Measurements from ENCODE around the gene ACOX1. TPM values are rescaled to one million over a fixed set of nuclear protein-coding genes. Genes with fewer than 3 reads are reported as not detected.

Gene ACOX1
- total RNA-seq (10 to 100 TPM; 20.1 to 53.0 (median 41.1) TPM), polyA plus RNA-seq (10 to 100 TPM; 10.6 to 24.6 TPM)
- long read RNA-seq, donor 1, full-length matches to known transcripts = 37 of 63 reads
- long read RNA-seq, donor 1, partial matches to known transcripts = 13 of 63 reads
- long read RNA-seq, donor 1, other reads (novel, unspliced or antisense) = 13 of 63 reads
- long read RNA-seq, donor 2, full-length matches to known transcripts = 4 of 17 reads
- long read RNA-seq, donor 2, partial matches to known transcripts = 13 of 17 reads
- long read RNA-seq, donor 2, other reads (novel, unspliced or antisense) = 0 of 17 reads
- long read RNA-seq, donor 3, full-length matches to known transcripts = 43 of 70 reads
- long read RNA-seq, donor 3, partial matches to known transcripts = 2 of 70 reads
- long read RNA-seq, donor 3, other reads (novel, unspliced or antisense) = 25 of 70 reads

- H3K4me3 ChIP-seq = peak within 1 kb of the TSS; percentile 74
- peak within 1 kb of the TSS; percentile 93 to 98 for H3K27ac ChIP-seq
- no peaks in the 10 kb centered on the region for H3K36me3 ChIP-seq
- no peaks in the 10 kb centered on the region for H3K27me3 ChIP-seq
- TF ChIP-seq CTCF (IDR thresholded peaks at IDR 0.05) = peak; percentile 26 to 69 (median 63)
- no peak for TF ChIP-seq EP300 (IDR thresholded peaks at IDR 0.05)
- peak; percentile 90 for TF ChIP-seq POLR2A (IDR thresholded peaks at IDR 0.05)
- 0 to 1% (median 0%) methylated on average over 66 to 72 of the region's 72 CpGs for WGBS, 3 donors
- no peaks in the 10 kb centered on the region for H3K9me3 ChIP-seq
- peaks cover 1% of the 10 kb centered on the region for H3K4me1 ChIP-seq (ENCODE audit: insufficient read depth)
- intact Hi-C loops (cut with DNase I) = loop anchor here in 2 of 4 donors (2.0 to 5.0 kb wide), 2 partner anchors 37 to 74 kb away; partner anchors contain the start of genes FBF1 (in 1 of the 2) and MRPL38 (in 1 of the 2)
- peak; percentile 97 to 98 (median 98) for DNase-seq
Measured at GRCh38 chr17:75978938-75979704, at the start of gene ACOX1, which contains the start of gene TEN1. TSS of gene ACOX1 (minus strand) at chr17:75979166. CDS start at chr17:75979073, 93 bp downstream. TSS of gene TEN1 (plus strand) at chr17:75979240. CDS start at chr17:75986193, 6,953 bp downstream.

DNA sequence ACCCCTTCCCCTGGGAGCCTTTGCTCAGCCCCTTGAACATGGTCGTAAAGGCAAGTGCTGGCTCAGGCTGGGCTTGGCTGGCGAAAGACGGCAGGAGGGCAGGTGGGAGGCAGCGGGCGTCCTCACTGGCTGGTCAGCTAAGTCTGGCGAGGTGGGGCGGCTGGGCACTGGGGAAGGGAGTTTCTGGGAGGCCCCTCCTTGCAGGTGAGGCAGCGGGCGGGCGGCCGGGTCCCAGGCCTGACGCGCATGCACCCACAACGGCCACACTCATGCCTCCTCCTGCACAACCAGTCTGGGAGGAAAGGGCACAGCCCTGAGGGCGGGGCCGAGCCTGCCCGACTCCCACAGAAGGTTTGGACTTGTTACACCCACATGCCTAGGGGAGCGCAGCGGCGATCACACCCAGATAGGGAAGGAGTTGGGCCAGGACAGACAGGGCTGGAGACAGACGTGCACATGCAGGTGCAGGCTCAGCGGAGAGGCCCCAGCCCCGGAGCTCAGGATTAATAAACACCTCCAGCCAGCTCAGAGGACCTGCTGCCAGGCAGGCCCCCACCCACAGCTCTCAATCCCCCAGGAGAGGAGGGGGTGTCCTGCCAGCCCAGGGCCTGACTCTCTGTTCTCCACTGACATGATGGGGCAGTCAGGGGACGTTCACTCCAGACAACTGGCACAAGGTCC, 48.3 kb upstream of the ACOX1 start, which contains the start of gene EVPL:
Gene EVPL, minus strand, starts transcription at position 148 of the 681 bp plus-strand sequence. Its CDS starts 108 bp downstream, at position 40.
- Histone ChIP-seq H3K4me3 (peak within 1 kb of the TSS; percentile 18), H3K27ac (no peak within 1 kb of the TSS), H3K4me1 (ENCODE audit: insufficient read depth) (no peaks in the 10 kb centered on the region), H3K27me3 (no peaks in the 10 kb centered on the region), H3K9me3 (no peaks in the 10 kb centered on the region), H3K36me3 (no peaks in the 10 kb centered on the region)
- no peak for DNase-seq
- intact Hi-C loops (cut with DNase I) = no loop called here
- WGBS, 3 donors = 83 to 86% (median 83%) methylated on average over 21 to 24 of the region's 24 CpGs
- TF ChIP-seq EP300 (IDR thresholded peaks at IDR 0.05) (no peak), CTCF (IDR thresholded peaks at IDR 0.05) (no peak), POLR2A (IDR thresholded peaks at IDR 0.05) (no peak)

GRCh38 chr17:76026714-76027158, 47.8 kb upstream of the ACOX1 start:
- DNase-seq = no peak
- WGBS, 3 donors = 66 to 71% (median 67%) methylated on average over 10 to 15 of the region's 15 CpGs
- Histone ChIP-seq H3K9me3 (no peaks in the 10 kb centered on the region), H3K36me3 (no peaks in the 10 kb centered on the region), H3K4me1 (ENCODE audit: insufficient read depth) (no peaks in the 10 kb centered on the region), H3K27me3 (no peaks in the 10 kb centered on the region), H3K27ac (no peak overlapping the region), H3K4me3 (no peak overlapping the region)
- intact Hi-C loops (cut with DNase I) = no loop called here
- TF ChIP-seq POLR2A (IDR thresholded peaks at IDR 0.05) (no peak), EP300 (IDR thresholded peaks at IDR 0.05) (no peak), CTCF (IDR thresholded peaks at IDR 0.05) (no peak)

GRCh38 chr17:76025294-76025693, 46.3 kb upstream of the ACOX1 start:
- Histone ChIP-seq H3K9me3 (no peaks in the 10 kb centered on the region), H3K27me3 (no peaks in the 10 kb centered on the region), H3K36me3 (no peaks in the 10 kb centered on the region), H3K4me1 (ENCODE audit: insufficient read depth) (no peaks in the 10 kb centered on the region), H3K4me3 (no peak overlapping the region), H3K27ac (no peak overlapping the region)
- no peak for TF ChIP-seq CTCF (IDR thresholded peaks at IDR 0.05)
- no peak for TF ChIP-seq EP300 (IDR thresholded peaks at IDR 0.05)
- TF ChIP-seq POLR2A (IDR thresholded peaks at IDR 0.05) = no peak
- intact Hi-C loops (cut with DNase I) = no loop called here
- DNase-seq = no peak
- 86 to 87% (median 86%) methylated on average over 12 of the region's 12 CpGs for WGBS, 3 donors
